HG02885 (cell line): ENCODE measurements around the gene STOML1.
A peak's percentile ranks its signal among the peaks of the same experiment; 100 is the strongest.

Source experiments
- ATAC-seq: cut with Tn5 transposase; IDR thresholded peaks from one replicate; pipeline ENCODE4 v1.9.1; 2021; ENCODE audit warnings: mild to moderate bottlenecking; ENCODE audit not compliant: unreplicated experiment, poor library complexity

Gene STOML1

GRCh38 chr15:73991726-73992593, at the start of gene STOML1:
TSS of gene STOML1 (minus strand) at chr15:73992295. CDS start at chr15:73992223, 72 bp downstream.
- peak; percentile 80 for ATAC-seq

- ATAC-seq = no peak
Observed at GRCh38 chr15:74041311-74041756, 49.2 kb upstream of the STOML1 start.

DNA sequence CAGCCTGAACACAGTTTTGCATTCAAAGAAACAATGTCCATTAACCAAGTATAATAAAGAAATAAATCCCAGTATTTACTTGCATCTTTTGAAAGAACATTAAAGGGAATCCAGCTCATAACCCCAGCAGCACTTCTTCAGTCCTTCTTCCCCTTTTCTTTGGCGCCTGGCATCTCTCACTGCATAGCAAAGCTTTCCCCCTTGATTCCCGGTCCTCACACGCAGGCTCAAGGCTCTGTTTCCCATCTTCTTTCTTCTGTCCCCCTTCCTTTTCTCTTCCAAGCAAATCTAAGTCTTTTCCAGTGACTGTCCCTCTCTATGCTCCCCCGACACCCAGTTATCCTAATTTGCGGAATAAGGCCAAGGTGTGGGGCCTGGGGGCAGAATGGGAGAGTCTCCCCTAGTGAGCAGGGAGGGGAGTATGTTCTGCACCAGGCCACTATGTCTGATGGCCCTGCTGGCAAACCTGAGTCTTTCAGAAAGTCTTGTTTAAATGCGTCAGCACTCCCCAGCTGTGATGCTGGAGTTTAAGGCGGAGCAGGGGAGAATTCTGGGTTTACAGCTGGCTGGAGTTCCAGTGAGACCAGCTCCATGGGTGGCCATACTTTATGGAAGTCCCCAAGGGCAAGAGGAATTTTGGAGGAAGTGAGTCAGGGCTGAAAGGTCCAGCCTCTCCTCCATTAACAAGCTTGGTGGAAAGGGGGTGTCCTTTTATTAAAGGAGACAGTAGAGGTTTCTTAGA, 48.2 kb upstream of the STOML1 start:
- no peak for ATAC-seq

DNA sequence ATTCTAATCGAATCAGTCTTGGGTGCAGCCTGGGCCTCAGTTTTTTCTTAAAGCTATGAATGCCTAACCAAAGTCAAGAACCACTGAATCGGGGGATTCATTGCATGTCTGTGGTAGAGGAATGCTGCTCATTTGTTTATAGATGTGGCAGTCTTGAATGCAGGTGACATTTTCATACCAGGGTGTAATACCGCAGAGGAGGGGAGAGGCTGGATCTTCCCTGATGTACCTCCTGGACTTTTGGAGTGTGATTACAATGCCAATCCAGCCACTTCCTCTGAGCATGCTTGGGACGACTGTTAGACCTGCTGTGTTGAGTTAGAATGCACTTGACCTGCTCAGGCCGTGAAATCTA, 47.5 kb upstream of the STOML1 start:
- no peak for ATAC-seq

DNA sequence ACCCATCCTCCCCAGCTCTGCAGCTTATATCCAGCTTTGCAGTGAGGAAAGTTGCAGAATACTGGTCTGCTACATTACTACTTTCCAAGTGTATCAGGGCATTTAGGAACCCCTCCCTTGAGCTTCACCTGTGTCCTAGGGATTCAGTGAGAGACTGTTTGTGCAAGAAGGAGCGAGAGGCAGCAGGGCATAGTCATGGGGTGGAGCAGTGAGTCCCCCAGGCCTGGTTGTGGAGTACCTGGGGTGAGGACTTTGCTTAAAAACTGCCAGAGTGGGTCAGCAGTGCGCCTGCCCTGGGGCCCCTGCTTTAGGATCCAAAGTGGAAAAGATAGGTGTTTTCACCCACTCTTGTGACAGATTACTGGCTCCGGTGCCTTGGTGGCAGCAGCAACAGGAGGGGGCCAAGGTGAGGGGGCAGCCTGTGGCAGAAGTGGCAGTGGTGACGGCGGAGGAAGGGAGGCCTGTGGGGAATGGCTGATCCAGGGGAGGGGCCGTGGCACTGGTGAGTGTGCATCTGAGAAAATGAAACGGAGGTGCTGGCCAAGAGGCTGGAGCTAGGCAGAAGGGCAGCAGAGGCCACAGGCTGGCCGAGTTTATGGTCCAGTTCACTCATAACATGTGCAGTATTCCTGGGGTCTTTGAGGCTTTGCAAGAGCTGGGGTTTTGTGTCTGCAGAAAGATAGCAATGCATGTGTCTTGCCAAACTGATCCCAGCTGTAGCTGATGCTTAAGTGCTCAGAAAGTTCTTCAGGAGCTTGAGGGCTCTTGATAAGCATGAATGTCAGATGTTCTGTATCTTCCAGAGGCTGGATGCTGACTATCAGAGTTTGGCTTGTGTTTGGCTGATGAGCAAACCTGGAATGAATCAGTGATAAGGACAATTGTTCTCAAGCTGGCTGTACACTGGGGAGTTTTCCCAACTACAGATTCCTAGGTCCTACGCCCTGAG, 46.9 kb upstream of the STOML1 start:
- no peak for ATAC-seq

DNA sequence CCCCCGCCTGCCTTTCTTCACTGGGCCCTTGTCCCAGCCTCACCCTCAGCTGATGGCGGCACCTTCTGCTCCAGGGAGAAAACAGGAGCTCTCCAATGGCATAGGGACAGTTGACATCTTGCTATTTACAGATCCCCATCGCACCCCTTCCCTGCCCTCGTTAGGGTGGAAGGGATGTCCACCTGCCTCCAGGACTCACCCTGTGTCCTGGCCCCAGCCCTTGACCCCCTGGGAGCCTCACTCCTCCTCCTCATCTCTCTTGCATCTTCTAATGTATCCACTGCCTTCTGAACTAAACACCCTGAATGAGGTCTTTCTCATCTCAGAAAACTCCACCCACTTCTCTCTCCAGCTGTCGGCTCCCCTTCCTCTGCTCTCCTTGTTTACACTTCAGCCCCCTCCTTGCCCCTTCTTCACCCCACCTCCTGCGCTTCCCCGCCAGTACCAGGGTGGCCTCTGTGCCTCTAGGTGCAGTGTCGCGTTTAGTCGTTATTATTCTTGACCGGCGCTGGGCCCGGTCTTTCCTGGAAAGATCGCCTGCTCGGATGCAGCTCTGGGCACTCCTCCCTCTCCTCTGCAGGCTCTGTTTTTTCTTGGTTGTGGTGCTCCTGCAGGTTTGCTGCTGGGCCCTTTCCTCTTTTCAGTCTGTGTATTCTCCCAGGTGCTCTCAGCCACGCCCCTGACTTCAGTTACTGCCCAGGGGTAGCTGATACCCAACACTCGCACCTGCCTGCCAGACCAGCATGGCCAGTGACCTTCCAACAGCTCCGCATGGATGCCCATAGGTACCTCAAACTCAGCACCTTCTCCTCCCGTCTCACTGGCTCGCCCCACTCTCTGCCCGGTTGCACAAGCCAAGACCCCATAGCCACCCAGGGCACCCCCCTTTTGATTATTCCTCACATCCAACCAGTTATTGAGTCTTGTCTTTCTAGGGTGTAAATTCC, 45.3 kb upstream of the STOML1 start:
- no peak for ATAC-seq

DNA sequence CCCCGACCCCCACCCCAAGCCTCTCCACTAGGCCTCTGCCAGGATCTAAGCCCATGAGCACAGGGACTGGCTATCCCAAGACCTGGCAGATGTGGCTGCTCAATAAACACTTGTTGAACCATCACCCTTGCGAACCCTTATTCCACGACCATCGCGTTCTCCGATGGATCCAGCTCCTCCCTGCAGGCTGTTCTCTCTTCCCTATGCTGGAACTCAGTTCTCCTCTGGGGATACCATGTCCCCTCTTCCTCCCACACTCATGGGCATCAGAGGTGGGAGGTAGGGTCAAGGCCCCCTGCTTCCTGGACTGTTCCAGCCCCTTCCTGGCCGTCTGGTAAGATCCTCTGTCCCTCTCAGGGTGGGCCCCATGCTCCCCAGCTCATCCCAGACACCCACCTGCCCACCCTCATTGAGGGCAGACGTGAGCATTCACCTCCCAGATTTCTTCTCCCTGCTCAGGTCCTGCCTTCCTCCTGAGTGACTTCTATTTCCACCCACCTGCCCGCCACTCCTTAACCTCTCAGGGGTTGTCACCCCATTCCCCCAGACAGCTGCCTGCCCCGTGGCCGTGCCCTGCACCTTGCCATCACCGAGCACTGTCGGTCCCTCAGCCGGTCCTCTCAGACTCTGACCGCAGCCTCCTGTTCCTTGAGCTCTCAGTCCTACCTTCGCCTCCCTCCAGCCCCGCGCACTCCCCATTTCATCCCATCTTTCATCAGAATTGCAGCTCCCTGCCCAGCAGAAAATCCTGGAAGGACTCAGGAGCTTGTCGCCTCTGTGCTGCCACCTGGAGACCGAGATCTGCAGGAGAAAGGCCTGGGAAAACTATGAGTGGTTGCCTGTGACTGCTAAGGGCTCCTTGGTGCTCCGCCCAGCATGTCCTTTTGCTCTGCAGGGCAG, 44.4 kb upstream of the STOML1 start:
- ATAC-seq = no peak

DNA sequence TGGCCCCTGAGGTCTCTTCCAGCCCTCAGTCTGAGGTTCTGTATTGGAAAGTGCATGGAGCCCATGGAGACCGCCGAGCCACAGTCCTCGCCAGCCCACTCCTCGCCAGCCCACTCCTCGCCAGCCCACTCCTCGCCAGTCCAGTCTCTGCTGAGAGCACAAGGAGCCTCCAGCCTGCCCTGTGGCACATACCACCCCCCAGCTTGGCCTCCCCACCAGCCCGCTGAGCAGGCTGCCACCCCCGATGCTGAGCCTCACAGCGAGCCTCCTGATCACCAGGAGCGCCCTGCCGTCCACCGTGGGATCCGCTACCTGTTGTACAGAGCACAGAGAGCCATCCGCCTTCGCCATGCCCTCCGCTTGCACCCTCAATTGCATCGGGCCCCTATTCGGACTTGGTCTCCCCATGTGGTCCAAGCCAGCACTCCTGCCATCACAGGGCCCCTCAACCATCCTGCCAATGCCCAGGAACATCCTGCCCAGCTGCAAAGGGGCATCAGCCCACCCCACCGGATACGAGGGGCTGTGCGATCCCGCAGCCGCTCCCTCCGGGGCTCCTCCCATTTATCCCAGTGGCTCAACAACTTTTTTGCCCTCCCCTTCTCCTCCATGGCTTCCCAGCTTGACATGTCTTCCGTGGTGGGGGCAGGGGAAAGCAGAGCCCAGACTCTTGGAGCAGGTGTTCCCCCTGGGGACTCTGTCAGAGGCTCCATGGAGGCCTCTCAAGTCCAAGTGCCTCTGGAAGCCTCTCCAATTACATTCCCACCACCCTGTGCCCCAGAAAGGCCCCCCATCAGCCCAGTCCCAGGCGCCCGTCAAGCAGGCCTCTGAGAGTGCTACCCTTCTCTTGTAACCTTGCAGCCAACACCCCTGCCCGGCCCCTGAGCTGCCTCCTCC, 43.3 kb upstream of the STOML1 start:
- no peak for ATAC-seq

- ATAC-seq = no peak
Observed at GRCh38 chr15:74034206-74034755, 42.2 kb upstream of the STOML1 start.

- no peak for ATAC-seq
Observed at GRCh38 chr15:74032606-74033561, 40.8 kb upstream of the STOML1 start.

GRCh38 chr15:74032046-74032445, 40.0 kb upstream of the STOML1 start:
- no peak for ATAC-seq

DNA sequence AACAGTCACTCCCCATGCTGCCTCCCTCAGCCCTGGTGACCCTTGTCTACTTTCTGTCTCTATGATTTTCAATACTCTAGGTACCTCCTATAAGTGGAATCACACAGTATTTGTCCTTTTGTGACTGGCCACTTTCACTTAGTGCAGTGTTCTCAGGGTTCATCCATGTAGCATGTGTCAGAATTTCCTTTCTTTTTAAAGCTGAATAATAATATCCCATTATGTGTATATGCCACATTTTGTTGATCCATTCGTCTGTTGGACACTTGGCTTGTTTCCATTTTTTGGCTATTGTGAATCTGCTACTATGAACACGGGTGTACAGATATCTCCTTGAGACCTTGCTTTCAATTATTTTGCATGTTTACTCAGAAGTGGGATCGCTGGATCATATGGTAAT, 36.6 kb upstream of the STOML1 start:
- no peak for ATAC-seq

DNA sequence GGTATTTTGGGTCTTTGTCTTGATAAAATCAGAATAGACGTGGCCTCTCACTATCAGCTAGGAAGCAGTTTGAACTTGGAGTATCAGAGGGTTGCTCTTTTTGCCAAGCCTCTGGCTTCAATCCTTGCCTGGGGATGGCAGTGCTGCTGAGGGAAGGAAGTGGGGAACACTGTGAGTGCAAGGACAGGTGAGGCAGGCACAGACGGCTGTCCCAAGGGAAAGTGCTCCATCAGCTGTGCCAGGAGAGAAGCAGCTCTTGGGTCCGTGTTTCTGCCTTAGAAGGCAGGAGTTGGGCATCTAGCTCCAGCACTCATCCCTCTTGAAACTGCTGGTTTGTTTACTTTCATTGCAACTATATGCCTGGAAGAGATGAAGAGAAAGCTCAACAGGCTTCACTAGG, 35.6 kb upstream of the STOML1 start:
- ATAC-seq = no peak

DNA sequence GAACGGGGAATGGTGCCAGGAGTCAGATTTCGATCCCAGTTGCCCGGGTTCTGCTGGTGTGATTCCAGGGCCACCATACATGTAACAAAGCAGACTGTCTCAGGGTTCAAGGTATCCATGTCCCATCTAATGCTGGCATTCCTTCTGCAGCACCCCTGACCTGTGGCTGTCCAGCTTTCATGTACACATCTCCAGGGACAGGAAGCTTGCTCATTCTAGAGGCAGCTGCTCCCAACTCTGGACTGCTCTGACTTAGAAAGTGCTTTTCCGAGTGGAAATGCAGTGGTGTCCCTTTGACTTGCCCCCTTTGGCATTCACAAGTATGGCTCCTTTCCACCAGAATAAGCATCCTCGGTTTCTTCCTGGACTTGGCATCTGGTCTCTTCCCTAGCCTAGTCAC, 33.3 kb upstream of the STOML1 start:
- no peak for ATAC-seq

GRCh38 chr15:74024687-74025086, 32.6 kb upstream of the STOML1 start:
- no peak for ATAC-seq
